ENCODE measurements around the gene IP6K1.
"Not testable (repeated sequence)": the region's sequence is repeated elsewhere in the genome, so short reads cannot be mapped to it uniquely, and the experiment has no call there.

The IP6K1 gene

GRCh38 chr3:49793486-49794085 lies 7.2 kb upstream of the IP6K1 start:
- no peak for DNase-seq

GRCh38 chr3:49792371-49793150 lies 6.2 kb upstream of the IP6K1 start:
- DNase-seq, result no peak

GRCh38 chr3:49791571-49791970 lies 5.2 kb upstream of the IP6K1 start:
- DNase-seq, result no peak

GRCh38 chr3:49790626-49791411 lies 4.5 kb upstream of the IP6K1 start:
- DNase-seq, result no peak

GRCh38 chr3:49788056-49788455 lies 1.7 kb upstream of the IP6K1 start:
- no peak for DNase-seq

GRCh38 chr3:49787536-49787935 lies 1.2 kb upstream of the IP6K1 start:
- DNase-seq, result no peak

GRCh38 chr3:49787182-49787464 lies 781 bp upstream of the IP6K1 start:
- no peak for DNase-seq

GRCh38 chr3:49785565-49786356 lies 581 bp downstream of the IP6K1 start:
- no peak for DNase-seq

GRCh38 chr3:49782277-49782676 lies 4.1 kb downstream of the IP6K1 start:
- not testable (repeated sequence) for DNase-seq

- no peak for DNase-seq
These were observed 4.7 kb downstream of the IP6K1 start for GRCh38 chr3:49781415-49782199.

GRCh38 chr3:49780975-49781365 lies 5.4 kb downstream of the IP6K1 start:
- DNase-seq, result not testable (repeated sequence)

- DNase-seq, result no peak
These were observed 6.0 kb downstream of the IP6K1 start for GRCh38 chr3:49780080-49780974.

- DNase-seq, result no peak
These were observed 6.8 kb downstream of the IP6K1 start for GRCh38 chr3:49779358-49780079.

GRCh38 chr3:49776101-49776500 lies 10.2 kb downstream of the IP6K1 start:
- DNase-seq, result not testable (repeated sequence)

- DNase-seq, result no peak
These were observed 10.8 kb downstream of the IP6K1 start for GRCh38 chr3:49775538-49775937.

GRCh38 chr3:49772703-49773102 lies 13.6 kb downstream of the IP6K1 start:
- DNase-seq, result no peak

GRCh38 chr3:49771340-49771938 lies 14.9 kb downstream of the IP6K1 start:
- DNase-seq, result no peak

GRCh38 chr3:49769926-49770325 lies 16.4 kb downstream of the IP6K1 start:
- DNase-seq, result no peak

- DNase-seq, result no peak
These were observed 16.9 kb downstream of the IP6K1 start for GRCh38 chr3:49769286-49769915.

- DNase-seq, result no peak
These were observed 22.4 kb downstream of the IP6K1 start for GRCh38 chr3:49763981-49764380.

Measured in NCI-H2171 (cell line).